ENCODE measurements around the gene ADAM23.

ADAM23 gene

DNA sequence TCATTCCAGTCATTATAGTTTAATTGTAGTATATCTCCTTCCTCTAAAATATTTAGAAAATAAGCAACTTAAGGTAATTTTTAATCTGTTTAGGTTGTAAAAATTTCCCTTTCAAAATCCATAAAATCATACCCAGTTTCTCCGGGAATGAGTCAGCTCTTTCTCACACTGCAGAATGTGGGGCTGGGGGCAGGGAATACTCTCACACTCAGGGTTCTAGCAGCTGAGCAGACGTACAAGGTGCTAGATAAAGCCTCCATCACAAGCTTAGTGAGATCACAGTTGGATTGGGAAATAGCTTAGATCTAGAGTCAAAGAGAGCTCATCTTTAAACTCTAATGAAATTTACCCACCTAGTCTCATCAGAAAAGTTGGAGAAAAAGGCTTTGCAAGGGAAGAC is 119.0 kb downstream of the ADAM23 start:
- TF ChIP-seq, protein P1, sequence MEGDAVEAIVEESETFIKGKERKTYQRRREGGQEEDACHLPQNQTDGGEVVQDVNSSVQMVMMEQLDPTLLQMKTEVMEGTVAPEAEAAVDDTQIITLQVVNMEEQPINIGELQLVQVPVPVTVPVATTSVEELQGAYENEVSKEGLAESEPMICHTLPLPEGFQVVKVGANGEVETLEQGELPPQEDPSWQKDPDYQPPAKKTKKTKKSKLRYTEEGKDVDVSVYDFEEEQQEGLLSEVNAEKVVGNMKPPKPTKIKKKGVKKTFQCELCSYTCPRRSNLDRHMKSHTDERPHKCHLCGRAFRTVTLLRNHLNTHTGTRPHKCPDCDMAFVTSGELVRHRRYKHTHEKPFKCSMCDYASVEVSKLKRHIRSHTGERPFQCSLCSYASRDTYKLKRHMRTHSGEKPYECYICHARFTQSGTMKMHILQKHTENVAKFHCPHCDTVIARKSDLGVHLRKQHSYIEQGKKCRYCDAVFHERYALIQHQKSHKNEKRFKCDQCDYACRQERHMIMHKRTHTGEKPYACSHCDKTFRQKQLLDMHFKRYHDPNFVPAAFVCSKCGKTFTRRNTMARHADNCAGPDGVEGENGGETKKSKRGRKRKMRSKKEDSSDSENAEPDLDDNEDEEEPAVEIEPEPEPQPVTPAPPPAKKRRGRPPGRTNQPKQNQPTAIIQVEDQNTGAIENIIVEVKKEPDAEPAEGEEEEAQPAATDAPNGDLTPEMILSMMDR (IDR thresholded peaks at IDR 0.05; ENCODE audit: low read depth, low read length, missing control alignments), result no peak
- in situ Hi-C loops (cut with HindIII; ENCODE audit: low sequenced_read_pairs), result no loop called here
- H3K4me3 ChIP-seq (ENCODE audit: low read depth, low read length), result no peak overlapping the region
- no peak for DNase-seq (ENCODE audit: low read depth)

DNA sequence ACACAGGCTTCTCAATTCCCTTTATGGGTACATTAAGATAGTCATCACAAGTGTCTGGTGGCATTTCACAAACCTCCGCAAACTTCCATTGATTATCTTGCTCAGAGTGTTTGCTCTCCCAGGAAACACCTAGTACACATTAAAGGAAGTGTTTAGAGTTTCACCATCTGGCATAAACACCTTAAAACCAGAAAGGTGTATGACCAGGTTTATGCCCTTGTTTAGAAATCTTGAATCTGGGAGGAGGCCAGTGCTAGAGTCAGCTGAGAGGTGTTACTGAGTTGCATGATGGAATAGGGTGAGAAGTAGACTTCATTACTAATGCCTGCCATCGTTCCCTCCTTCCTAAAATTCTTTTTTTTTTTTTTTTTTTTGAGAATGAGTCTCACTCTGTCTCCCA is 120.0 kb downstream of the ADAM23 start:
- DNase-seq (ENCODE audit: low read depth), result no peak
- in situ Hi-C loops (cut with HindIII; ENCODE audit: low sequenced_read_pairs), result no loop called here
- no peak overlapping the region for H3K4me3 ChIP-seq (ENCODE audit: low read depth, low read length)
- TF ChIP-seq, protein P1 (IDR thresholded peaks at IDR 0.05; ENCODE audit: low read depth, low read length, missing control alignments), result no peak

DNA sequence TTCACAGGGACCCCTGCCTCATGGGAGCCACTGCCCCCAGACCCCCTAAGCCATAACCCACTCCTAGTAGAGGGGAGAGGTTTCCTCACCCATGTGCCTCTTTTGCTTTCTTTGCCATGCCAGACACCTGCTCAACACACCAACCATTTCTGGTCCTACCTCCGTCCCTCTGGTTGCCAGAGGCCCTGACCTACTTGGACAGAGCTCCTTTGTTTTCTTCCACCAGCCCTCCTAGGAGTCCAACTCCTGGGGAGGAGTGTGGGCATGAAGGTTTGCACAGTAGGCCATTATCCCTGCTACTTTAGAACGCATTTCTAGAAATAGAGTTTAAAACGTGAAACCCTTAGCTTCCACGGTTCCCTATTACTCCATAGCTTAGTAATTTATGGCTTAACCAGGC is 122.3 kb downstream of the ADAM23 start:
- TF ChIP-seq, protein P1 (IDR thresholded peaks at IDR 0.05; ENCODE audit: low read depth, low read length, missing control alignments), result no peak
- no peak for DNase-seq (ENCODE audit: low read depth)
- in situ Hi-C loops (cut with HindIII; ENCODE audit: low sequenced_read_pairs), result no loop called here
- no peak overlapping the region for H3K4me3 ChIP-seq (ENCODE audit: low read depth, low read length)

DNA sequence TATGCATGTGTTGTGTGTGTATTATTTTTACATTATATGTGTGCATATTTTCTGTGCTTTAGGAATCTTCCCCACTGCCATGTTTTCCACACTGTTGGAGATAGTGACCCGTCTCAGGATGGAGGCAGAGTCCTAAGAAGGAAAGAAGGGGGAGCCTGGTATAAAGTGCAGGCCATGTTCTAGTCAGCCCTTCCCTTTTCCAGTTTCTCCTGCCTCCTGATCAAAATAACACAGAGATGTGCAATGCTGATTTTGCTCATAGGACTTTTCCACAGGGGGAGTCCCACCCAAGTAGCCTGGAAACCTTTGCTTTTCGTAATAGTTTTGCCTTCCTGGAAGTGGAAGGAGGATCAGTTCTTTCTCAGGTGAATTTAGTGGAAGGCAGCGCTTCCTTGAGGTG is 126.1 kb downstream of the ADAM23 start:
- TF ChIP-seq, protein P1 (IDR thresholded peaks at IDR 0.05; ENCODE audit: low read depth, low read length, missing control alignments), result no peak
- in situ Hi-C loops (cut with HindIII; ENCODE audit: low sequenced_read_pairs), result no loop called here

DNA sequence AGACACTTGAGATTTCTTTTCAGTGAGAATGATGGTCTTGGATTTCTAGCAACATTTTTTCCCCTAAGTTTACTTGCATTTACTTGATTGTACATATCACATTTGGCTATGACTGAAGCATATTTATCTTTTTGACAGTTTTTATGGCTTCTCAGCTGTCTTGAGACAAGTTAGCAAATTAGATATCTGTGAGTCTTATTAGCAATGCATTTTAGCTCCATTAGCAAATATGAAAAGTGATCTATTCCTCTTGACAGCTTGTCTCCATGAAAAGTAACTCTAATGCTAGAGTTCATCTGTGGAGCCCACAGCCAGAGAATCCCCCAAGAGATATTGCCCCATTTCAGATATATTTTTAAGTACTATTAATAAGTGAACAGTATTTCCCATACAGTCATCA is 126.9 kb downstream of the ADAM23 start:
- H3K4me3 ChIP-seq (ENCODE audit: low read depth, low read length), result no peak overlapping the region
- in situ Hi-C loops (cut with HindIII; ENCODE audit: low sequenced_read_pairs), result no loop called here
- DNase-seq (ENCODE audit: low read depth), result no peak
- TF ChIP-seq, protein P1 (IDR thresholded peaks at IDR 0.05; ENCODE audit: low read depth, low read length, missing control alignments), result no peak

More for the DNA sequence above, 126.1 kb downstream of the ADAM23 start:
- no peak overlapping the region for H3K4me3 ChIP-seq (ENCODE audit: low read depth, low read length)
- DNase-seq (ENCODE audit: low read depth), result no peak

DNA sequence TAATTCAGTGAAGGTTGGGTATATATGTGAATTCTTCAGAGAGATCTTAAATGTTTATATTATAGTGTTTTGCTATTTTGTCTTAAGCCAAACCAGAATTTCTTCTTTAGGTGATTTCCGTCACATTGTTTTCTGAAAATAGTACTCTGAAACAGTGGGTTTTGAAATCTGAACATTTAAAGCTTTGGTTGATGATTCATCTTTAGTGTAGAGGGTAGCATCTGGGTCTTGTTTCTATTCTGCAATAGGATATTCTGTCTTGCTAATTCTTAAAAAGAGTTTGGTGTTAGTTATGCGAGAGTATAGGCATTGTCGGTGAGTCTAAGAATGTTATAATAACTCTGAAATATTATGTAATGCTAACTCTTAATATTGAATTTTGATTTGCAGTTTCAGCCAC is 129.4 kb downstream of the ADAM23 start:
- no peak overlapping the region for H3K4me3 ChIP-seq (ENCODE audit: low read depth, low read length)
- in situ Hi-C loops (cut with HindIII; ENCODE audit: low sequenced_read_pairs), result no loop called here
- TF ChIP-seq, protein P1 (IDR thresholded peaks at IDR 0.05; ENCODE audit: low read depth, low read length, missing control alignments), result no peak
- no peak for DNase-seq (ENCODE audit: low read depth)

DNA sequence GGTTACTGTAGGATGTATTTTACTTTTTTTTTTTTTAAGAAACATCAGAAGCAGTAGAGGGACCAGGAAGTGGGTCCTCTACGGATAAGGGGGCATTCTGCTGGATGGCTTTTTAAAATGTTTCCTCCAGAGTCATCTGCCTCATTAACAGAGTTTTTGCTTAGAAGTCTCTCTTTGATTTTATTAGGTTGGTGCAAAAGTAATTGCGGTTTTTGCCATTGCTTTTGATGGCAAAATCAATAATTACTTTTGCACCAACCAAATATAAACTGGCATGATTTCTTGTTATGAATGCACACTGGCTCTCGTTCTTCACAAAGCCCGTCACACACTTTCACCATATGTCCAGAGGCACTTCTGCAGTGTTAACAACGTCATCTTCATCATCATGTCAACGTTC is 130.5 kb downstream of the ADAM23 start:
- DNase-seq (ENCODE audit: low read depth), result no peak
- in situ Hi-C loops (cut with HindIII; ENCODE audit: low sequenced_read_pairs), result no loop called here
- TF ChIP-seq, protein P1 (IDR thresholded peaks at IDR 0.05; ENCODE audit: low read depth, low read length, missing control alignments), result no peak
- no peak overlapping the region for H3K4me3 ChIP-seq (ENCODE audit: low read depth, low read length)

All from astrocyte of the cerebellum (primary cell).